ENCODE data around the gene RAPGEF4.

DNA sequence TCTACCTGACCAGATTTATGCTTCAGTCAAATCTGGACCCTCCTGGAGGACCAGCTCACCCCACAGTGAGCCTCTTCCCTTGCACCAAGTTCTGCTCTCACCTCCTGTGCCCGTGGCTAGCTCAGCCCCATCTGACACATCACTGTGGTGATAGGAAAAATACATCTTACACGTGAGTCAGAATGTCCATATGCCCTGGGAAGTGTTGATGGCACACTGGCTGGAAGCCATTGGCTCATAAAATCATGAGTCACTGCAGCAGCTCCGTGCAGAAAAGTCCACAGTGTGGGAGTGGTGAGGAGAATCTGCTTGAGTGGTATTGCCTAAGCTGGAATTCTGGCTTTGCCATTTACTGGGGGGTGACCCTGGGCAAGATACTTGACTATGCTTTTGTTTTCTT is 42.6 kb upstream of the RAPGEF4 start:
- TF ChIP-seq POLR2A (IDR thresholded peaks at IDR 0.05; ENCODE audit: low read depth, low read length) (no peak), POLR2AphosphoS5 (IDR thresholded peaks at IDR 0.05; ENCODE audit: low read depth, low read length) (no peak)
